Natural killer cell (primary cell): Measurements from ENCODE around the gene XIRP2. TPM values are rescaled to one million over a fixed set of nuclear protein-coding genes. Genes with fewer than 3 reads are reported as not detected.

ENCODE experiments used
- ATAC-seq, 3 donors: fragments of 150-1000 bp in 2 of 3; fragments of 200-7000 bp in 1 of 3; cut with Tn5 transposase; 1 replicate in 1 of 3; 2 replicates in 2 of 3; pipeline ENCODE4 v1.10.0; 2021; ENCODE audit warnings: mild to moderate bottlenecking in 2 of 3, moderate library complexity in 2 of 3
- DNase-seq, 2 donors: peaks; one replicate each; pipeline versions ENCODE4 v3.0.0 to v3.0.0-alpha.2; 2013 to 2021; ENCODE audit warnings: mixed read lengths in 1 of 2
- H3K27ac ChIP-seq: one replicate; pipeline ENCODE4 v1.5.1; 2013; ENCODE audit warnings: mild to moderate bottlenecking, low read length
- H3K27me3 ChIP-seq: one replicate; pipeline ENCODE4 v1.6.1; 2013; ENCODE audit warnings: low read length; ENCODE audit not compliant: control insufficient read depth, insufficient read depth
- H3K36me3 ChIP-seq: one replicate; pipeline ENCODE4 v1.6.1; 2013; ENCODE audit warnings: low read length; ENCODE audit not compliant: control insufficient read depth, insufficient read depth
- H3K4me1 ChIP-seq: one replicate; pipeline ENCODE4 v1.6.1; 2013; ENCODE audit warnings: low read length; ENCODE audit not compliant: control insufficient read depth, insufficient read depth
- H3K4me3 ChIP-seq: one replicate; pipeline ENCODE4 v1.5.1; 2013; ENCODE audit warnings: low read length
- H3K9me3 ChIP-seq: one replicate; pipeline ENCODE4 v1.6.1; 2013; ENCODE audit warnings: low read length; ENCODE audit not compliant: control insufficient read depth, insufficient read depth
- H3K27ac Mint-ChIP-seq, 2 donors: one replicate each; pipeline ENCODE4 v1.8.0; 2022; ENCODE audit warnings: mild to moderate bottlenecking in 2 of 2, mixed read lengths in 2 of 2, moderate library complexity in 1 of 2
- H3K27me3 Mint-ChIP-seq, 2 donors: one replicate each; pipeline ENCODE4 v1.8.0; 2022; ENCODE audit warnings: low read depth in 2 of 2, mixed read lengths in 2 of 2
- H3K36me3 Mint-ChIP-seq: one replicate; pipeline ENCODE4 v1.8.0; 2022; ENCODE audit warnings: mixed read lengths
- H3K4me1 Mint-ChIP-seq, 2 donors: one replicate each; pipeline ENCODE4 v1.8.0; 2022; ENCODE audit warnings: mixed read lengths in 2 of 2
- H3K4me3 Mint-ChIP-seq: one replicate; pipeline ENCODE4 v1.8.0; 2022; ENCODE audit warnings: mild to moderate bottlenecking, moderate library complexity, mixed read lengths
- H3K9me3 Mint-ChIP-seq, 2 donors: one replicate each; pipeline ENCODE4 v1.8.0; 2022; ENCODE audit warnings: mixed read lengths in 2 of 2
- WGBS: methylation state at CpG from one replicate; pipeline ENCODE4 v1.1.7; 2013; ENCODE audit warnings: missing lambda C conversion rate; ENCODE audit not compliant: insufficient coverage; 5-methylcytosine and 5-hydroxymethylcytosine counted together
- intact Hi-C: fragments of 100-400 bp; cut with micrococcal nuclease; formaldehyde crosslinking; loops from one replicate; pipeline ENCODE4 v1.14.2; 2022
- total RNA-seq, 4 donors: library from RNA; stranded (reverse); fragments of 120-200 nt in 1 of 4; gene quantifications; one replicate each; pipeline versions ENCODE4 v1.2.3 to v1.2.4, GENCODE V29; 2013 to 2022
- TF ChIP-seq, protein P1 (sequence below): fragments of 200-600 bp; IDR thresholded peaks from one replicate; pipeline ENCODE4 v1.8.0; 2022; ENCODE audit warnings: antibody characterized with exemption

Gene XIRP2
- total RNA-seq, 3 donors from 2014 or later (not counting 1 experiment from before 2014, with no cell fraction given), result 0.16 TPM; not detected in 2

DNA sequence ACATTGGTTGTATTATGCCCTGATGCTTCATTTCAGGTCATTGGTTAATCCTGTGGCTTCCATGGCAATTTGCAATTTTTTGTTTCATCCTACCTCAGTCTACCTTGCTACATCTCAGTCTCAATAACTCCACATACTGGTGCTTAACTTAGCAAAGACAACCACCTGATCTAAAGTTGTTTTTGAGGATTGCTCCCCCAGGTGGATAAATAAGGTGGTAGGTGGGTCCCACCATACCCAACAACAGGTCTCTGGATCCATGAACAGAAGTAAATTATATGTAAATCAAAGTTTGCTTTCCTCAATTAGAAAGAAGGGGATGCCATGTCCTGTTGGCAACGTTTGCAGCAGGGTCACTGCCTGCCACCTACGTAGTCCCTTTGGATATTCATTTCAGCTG is 7.0 kb downstream of the XIRP2 start:
- Histone ChIP-seq H3K27me3 (no peaks in the 10 kb centered on the region), H3K9me3 (no peaks in the 10 kb centered on the region), H3K36me3 (no peaks in the 10 kb centered on the region), H3K27ac (no peak overlapping the region), H3K4me1 (no peaks in the 10 kb centered on the region), H3K4me3 (no peak overlapping the region)
- WGBS, result 93% methylated on average over 2 of the region's 2 CpGs
- intact Hi-C loops, result no loop called here
- Mint-ChIP-seq H3K27me3 (no peaks in the 10 kb centered on the region), H3K4me1 (no peaks in the 10 kb centered on the region), H3K27ac (no peak overlapping the region), H3K36me3 (no peaks in the 10 kb centered on the region), H3K4me3 (no peak overlapping the region), H3K9me3 (peaks cover 7 to 9% of the 10 kb centered on the region in 2 donors)
- DNase-seq (peak in 1 of 2 donors; percentile 10), ATAC-seq (no peak)
- TF ChIP-seq, protein P1, sequence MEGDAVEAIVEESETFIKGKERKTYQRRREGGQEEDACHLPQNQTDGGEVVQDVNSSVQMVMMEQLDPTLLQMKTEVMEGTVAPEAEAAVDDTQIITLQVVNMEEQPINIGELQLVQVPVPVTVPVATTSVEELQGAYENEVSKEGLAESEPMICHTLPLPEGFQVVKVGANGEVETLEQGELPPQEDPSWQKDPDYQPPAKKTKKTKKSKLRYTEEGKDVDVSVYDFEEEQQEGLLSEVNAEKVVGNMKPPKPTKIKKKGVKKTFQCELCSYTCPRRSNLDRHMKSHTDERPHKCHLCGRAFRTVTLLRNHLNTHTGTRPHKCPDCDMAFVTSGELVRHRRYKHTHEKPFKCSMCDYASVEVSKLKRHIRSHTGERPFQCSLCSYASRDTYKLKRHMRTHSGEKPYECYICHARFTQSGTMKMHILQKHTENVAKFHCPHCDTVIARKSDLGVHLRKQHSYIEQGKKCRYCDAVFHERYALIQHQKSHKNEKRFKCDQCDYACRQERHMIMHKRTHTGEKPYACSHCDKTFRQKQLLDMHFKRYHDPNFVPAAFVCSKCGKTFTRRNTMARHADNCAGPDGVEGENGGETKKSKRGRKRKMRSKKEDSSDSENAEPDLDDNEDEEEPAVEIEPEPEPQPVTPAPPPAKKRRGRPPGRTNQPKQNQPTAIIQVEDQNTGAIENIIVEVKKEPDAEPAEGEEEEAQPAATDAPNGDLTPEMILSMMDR, result no peak

DNA sequence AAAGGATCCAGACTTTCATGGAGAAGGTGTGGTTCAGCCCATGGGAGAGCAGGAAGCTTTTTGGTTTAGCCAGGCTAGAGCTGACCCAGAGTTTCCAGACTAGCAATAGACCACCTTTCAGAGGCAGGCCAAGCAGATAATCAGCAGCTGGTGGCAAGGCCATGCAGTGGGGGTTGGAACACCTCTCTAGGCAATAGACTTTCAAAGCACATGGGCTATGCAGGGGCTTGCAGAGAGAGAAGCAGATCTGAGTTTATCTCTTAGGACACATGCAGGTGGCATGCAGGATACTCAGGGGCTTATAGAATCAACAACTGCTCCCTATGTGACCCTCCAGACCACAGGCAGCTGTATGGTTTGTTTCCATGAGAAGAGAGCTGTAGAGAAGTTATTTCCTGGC is 9.4 kb downstream of the XIRP2 start:
- H3K4me1 ChIP-seq, result no peaks in the 10 kb centered on the region
- no peak overlapping the region for H3K27ac ChIP-seq
- ATAC-seq (peak in 1 of 3 donors; percentile 39), DNase-seq (no peak)
- H3K27me3 ChIP-seq, result no peaks in the 10 kb centered on the region
- Mint-ChIP-seq H3K36me3 (no peaks in the 10 kb centered on the region), H3K27ac (no peak overlapping the region), H3K4me3 (no peak overlapping the region), H3K27me3 (no peaks in the 10 kb centered on the region), H3K9me3 (peaks cover 9 to 11% of the 10 kb centered on the region in 2 donors), H3K4me1 (no peaks in the 10 kb centered on the region)
- H3K36me3 ChIP-seq, result no peaks in the 10 kb centered on the region
- no peak overlapping the region for H3K4me3 ChIP-seq
- TF ChIP-seq, protein P1, result no peak
- intact Hi-C loops, result no loop called here
- H3K9me3 ChIP-seq, result no peaks in the 10 kb centered on the region

DNA sequence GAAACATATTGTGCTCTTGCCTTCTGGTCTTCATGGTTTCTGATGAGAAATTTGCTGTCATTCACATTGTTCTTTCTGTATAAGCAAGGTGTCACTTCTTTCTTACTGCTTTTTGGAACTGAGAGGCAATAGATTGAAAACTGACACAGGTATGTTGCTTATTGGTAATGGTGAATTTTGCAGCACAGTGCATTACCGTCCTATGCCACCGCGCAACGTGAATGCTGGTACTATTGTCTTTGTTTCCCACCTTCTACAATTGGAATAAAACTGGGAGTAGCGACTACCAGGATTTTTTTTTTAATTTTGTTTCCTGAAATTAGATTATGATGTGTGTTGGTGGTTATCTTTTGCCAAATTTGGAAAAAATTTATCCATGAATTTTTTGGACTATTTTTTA is 11.4 kb downstream of the XIRP2 start:
- H3K4me3 ChIP-seq, result no peak overlapping the region
- intact Hi-C loops, result no loop called here
- H3K27ac Mint-ChIP-seq, result no peak overlapping the region
- no peaks in the 10 kb centered on the region for H3K9me3 ChIP-seq
- H3K36me3 Mint-ChIP-seq, result no peaks in the 10 kb centered on the region
- peaks cover 7 to 8% of the 10 kb centered on the region in 2 donors for H3K9me3 Mint-ChIP-seq
- no peak for DNase-seq
- 90% methylated on average over 4 of the region's 5 CpGs for WGBS
- no peak overlapping the region for H3K4me3 Mint-ChIP-seq
- H3K27ac ChIP-seq, result no peak overlapping the region
- H3K27me3 ChIP-seq, result no peaks in the 10 kb centered on the region
- H3K4me1 ChIP-seq, result no peaks in the 10 kb centered on the region
- TF ChIP-seq, protein P1, result no peak
- ATAC-seq, result no peak
- no peaks in the 10 kb centered on the region for H3K36me3 ChIP-seq
- H3K27me3 Mint-ChIP-seq, result no peaks in the 10 kb centered on the region
- H3K4me1 Mint-ChIP-seq, result no peaks in the 10 kb centered on the region

DNA sequence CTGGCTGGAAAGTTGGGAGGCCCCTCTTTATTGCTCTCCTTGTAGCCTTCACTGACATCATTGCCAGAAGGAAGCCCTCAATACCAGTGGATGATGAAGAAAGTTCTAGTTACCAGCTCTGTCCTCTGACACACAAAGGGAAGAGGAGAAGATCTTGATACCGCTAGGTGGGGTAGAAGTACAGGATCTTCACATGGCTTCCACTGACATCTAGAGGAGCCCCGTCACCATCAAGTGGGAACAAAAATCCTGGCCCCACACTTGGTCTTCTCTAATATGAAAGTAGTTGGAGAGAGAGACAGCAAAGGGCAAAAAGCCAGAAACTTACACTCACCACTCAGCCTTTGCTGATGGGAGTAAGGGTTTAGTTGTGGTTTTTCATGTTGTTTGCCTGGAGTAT is 12.4 kb downstream of the XIRP2 start:
- Mint-ChIP-seq H3K27ac (no peak overlapping the region), H3K27me3 (no peaks in the 10 kb centered on the region), H3K36me3 (no peaks in the 10 kb centered on the region), H3K4me3 (no peak overlapping the region), H3K4me1 (no peaks in the 10 kb centered on the region), H3K9me3 (peaks cover 6% of the 10 kb centered on the region in 2 donors)
- ATAC-seq (no peak), DNase-seq (no peak)
- WGBS, result 88% methylated on average over 2 of the region's 2 CpGs
- TF ChIP-seq, protein P1, result no peak
- intact Hi-C loops, result no loop called here
- H3K36me3 ChIP-seq, result no peaks in the 10 kb centered on the region
- H3K9me3 ChIP-seq, result no peaks in the 10 kb centered on the region
- H3K27ac ChIP-seq, result no peak overlapping the region
- no peaks in the 10 kb centered on the region for H3K4me1 ChIP-seq
- H3K4me3 ChIP-seq, result no peak overlapping the region
- no peaks in the 10 kb centered on the region for H3K27me3 ChIP-seq
